ENCODE data around the gene BTG1.

The BTG1 gene, protein sequence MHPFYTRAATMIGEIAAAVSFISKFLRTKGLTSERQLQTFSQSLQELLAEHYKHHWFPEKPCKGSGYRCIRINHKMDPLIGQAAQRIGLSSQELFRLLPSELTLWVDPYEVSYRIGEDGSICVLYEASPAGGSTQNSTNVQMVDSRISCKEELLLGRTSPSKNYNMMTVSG

DNA sequence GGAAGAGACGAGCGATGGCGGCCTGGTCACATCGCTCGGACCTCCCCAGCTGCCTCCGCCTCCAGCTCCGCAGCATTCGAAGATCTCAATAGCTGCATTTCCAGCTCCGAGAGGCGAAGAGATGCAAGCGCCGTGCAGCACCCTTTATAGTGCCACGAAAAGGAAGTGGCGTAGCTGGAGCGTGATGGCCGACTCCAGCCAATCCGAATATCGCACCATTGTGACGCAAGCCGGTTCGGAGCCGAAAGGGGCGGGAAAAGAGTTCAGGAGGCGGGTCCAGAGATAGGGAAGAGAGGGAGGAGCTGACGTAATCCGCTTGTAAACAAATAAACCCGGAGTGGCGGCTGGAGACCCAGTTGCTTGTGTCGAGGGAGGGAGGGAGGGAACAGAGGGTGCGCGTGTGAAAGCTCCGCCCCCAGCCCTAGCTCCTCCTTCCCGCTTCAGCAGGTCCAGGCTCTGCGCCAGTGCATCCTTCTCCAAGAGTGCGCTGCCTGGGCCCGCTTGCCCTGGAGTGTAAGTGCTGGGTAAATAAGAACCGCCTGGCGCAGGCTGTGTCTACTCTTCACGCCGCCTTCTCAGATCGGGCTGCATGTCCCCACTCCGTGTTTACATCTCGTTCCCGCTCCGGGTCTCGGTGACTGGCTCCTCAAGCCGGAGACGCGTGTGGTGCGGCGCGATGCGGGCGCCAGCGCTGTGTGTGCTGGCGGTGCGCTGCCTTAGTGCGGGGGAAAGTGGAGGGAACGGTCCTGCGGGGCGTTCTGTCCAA, at the start of gene BTG1:
TSS of gene BTG1 (minus strand) at position 116 of the 766 bp plus-strand sequence. CDS start 311 bp downstream, outside the sequence.
- DNase-seq: peak; percentile 100

DNA sequence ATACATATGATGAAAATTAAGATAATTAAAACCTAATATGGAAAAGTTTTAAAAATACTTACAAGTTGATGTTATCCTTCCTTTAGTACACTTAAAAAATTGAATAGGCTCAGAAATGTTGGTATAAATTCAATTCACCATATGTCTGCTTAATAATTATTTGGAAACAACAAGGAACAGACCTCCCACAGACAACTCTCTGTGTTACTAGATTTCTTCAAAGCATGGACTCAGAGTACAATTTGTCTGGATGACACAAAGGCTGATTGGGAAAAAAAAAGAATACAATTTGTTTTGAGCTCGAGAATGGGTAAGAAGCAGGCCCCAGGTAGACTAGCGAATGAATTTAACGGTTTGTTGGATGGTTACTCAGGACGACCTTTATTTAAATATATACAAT, 48.9 kb upstream of the BTG1 start:
- DNase-seq: no peak

DNA sequence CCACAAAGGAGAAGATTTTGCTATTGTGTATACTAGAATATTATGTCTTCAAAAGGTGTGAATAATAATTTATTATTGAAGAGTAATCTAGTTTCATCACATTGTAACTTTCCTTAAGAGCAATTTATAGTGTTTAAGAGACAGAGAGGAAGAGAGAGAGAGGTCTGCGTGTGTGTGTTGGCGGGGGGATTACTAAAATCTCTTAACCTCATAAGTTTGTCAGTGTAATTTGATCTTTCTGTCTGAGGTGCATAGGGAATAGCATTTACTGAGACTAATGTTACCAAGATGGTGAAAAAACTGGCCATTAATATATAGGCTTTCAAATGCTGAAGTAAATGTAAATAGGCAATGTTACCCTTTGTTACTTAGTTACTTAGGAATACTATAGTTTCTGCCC, 48.2 kb upstream of the BTG1 start:
- DNase-seq: no peak

DNA sequence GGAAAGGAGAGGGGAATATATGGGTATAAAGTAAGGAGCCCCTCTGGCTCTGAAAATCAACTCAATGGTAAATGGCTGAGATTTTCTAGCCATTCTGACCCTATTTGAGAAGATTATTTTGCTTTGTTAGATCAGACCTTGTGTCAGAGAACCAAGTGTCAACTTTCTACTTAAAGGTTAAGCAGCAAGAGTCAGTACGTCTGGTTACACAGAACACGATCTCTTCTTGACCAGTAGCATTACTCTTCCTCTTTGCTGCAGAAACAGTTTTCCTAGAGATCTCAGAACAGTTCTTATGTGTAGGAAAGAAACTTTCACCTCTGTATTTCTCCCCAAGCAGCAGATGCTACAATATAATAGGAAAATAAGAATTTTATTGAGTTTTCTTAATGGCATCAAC, 47.4 kb upstream of the BTG1 start:
- DNase-seq: no peak

DNA sequence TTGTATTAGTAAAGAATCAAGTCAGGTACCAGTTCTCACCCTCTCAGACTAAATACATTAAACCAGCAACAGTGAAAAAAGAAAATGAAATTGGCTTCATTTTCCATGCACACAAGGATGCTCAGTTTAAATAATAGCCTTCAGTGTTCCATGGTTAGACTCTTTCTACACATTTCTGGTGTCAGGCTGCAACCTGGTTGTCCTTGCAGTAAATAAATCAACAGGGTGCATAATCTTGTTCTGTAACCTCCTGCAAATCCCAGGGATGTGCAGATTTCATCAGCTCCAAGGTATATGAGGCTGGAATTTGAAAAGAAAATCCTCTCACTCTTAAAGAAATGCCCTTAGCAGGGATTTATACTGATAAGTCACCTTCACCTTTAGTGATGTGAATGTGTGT, 46.7 kb upstream of the BTG1 start:
- no peak for DNase-seq

DNA sequence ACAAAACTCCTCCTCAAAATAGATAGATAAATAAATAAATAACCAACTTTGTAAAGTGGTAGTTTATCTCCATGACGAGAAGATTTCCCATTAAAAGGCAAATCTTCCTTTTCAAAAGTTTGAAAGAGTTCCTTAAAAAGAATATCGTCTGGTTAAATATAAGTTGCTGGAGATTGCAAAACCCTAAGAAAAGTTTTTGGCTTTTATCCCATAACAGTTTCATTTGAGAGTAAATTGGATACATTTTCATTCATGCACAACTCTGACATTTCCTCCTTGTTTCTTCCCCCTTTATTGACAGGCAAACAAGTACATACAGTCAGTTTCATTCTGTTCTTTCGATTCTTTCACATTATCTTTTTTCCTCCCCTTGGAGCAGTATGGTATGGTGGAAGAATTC, 45.4 kb upstream of the BTG1 start:
- DNase-seq: no peak

DNA sequence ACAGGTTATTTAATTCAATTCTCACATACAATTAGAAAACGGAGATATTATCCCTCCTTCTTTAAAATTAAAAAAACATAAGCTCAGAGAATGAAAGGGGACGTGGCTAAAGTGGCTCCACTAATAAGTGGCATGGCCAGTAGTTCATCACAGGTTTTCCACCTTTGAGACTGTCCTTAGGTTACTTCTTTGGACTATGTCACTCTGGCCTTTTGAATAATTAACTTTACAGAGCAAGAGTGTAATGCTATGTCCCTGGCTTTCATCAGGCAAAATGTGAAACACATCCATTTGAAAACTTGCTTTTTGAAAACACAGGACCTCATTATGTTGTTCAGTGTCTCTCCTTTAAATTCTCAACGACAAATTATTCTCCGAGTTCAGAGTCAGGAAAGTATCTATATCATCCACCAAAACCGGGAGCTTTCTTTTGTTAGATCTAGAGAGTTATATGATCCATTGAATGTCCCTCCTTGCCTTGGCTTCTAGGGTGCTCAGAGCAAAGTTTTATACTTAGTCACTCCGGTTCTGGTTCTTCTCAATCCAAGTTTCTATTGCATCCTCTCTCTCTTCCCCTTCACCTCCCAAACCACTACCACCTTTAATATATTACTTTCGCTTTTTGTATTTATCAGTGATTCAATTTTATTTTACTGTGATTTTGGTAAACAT, 43.0 kb upstream of the BTG1 start:
- DNase-seq: no peak

DNA sequence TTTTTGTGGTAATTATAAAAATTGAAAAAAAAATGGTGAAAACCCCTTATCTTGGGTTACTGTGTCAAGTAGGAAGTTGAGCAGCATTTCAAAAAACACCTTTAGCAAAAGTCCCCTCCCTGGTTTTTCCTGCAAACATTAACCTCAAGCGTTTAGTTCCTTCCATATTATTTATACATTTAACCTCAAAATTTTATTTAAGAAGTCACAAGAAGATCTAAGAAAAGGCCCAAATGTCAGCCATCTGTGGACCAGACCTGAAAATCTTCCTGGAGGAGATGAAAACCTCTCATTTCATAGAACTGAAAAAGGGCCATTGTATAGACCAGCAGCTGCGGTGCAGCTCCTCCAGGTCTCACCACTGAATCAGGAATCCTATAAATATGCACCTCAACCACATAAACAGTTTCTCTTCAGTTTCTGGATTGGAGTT, 40.4 kb upstream of the BTG1 start:
- DNase-seq: no peak

DNA sequence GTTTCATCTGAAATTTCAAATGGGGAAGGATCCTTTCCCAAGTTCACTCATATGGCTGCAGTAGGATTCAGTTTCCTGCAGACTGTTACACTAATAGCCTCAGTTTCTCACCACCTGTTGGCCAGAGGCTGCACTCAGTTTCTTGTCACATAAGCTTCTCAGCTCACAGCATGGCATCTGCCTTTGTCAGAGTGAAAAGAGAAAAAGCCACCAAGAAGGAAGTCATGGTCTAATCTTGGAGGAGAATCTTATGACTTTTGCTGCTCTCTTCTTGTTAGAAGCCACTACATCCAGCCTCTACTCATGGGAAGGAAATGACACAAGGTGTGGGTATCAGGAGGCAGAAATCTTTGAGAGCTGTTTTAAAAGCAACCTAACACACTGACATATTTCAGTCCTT, 39.4 kb upstream of the BTG1 start:
- DNase-seq: no peak

DNA sequence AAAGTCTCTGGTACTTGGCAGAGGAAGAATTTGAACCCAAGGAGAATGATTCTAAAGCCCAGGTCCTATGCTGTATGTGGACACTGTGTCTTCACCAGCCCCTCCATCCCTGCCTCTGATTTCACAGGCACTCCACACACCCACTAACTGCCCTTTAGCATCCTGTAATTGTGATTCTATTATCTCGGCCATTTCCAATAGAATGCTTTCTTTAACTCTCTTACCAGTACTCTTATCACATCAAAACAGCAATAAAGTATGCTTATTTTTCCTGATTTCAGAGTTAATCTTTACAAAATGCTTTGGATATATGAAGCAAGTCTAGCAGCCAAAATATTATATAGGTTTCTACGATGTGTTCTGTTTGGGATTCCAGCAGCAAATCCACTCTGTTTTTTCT, 37.9 kb upstream of the BTG1 start:
- DNase-seq: no peak

DNA sequence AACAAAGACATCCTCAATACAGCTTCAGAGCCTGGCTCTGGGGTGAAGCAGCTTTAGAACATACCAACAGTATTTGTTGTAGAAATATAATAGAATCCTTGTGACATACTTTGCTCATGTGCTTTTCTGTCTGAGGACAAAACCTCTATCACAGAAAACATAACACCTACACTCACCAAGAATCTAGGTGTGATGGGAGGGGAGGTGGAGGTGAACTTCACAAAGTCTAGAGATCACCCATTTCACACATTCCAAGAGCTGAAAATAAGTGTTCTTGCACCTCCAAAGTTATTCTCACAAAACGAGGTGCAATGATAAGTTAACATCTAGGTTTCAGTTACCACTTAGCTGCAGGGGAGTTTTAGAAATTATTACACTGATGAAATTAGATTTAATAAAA, 32.7 kb upstream of the BTG1 start:
- no peak for DNase-seq

DNA sequence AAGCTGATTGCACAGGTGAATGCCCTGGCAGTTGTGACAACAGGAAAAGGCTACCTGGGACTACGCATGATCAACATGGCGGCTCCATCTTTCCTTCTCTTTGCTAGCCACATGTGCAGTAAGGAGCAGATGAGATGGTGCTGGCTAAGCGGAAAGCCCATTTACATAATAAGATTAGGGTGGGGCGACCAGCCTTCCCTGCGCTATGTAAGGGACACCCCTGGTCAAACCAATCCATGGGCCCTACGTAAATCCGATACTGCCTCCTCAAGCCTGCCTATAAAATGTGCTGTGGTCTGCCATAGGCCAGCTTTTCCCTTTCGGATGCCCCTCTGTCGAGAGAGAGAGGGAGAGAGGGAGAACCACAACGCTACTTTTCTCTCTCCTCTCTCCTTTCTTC, 31.0 kb upstream of the BTG1 start:
- DNase-seq: no peak

DNA sequence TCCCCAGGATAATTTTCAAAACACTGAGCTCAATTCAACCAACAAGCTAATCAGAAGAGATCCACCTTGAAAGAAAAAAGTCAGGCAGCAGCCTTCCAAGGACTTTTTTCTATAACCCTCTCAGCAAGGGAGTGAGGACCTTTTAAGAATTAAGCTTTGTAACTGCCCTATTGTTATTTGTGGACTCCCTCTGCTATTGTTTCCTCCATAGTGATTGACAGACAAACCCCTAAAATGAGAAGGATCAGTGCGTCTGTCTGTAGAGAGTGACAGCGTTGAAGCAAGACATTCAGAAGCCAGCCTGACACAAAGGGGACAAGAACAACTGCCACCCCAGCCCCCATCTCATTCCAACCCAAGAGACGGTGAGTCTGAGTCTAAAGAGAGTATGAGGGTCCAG, 30.3 kb upstream of the BTG1 start:
- DNase-seq: no peak

DNA sequence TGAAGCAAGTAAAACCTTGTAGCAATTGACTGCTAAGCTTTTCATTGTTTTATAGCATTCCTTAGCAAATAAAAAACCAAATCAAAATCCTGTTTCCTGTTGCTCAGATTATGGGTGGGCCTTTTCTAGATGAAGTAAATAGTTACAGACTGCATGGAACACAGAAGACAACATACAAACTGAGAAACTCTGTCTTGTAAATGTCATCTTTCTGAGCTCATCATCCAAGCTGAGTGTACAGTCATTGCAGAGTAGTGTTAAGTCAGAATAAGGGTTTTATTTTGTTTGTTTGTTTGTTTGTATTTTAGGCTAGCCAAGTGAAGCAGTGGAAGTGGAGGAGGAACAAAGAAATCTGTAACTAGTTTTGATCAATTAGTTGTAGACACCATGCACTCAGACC, 24.4 kb upstream of the BTG1 start:
- no peak for DNase-seq

DNA sequence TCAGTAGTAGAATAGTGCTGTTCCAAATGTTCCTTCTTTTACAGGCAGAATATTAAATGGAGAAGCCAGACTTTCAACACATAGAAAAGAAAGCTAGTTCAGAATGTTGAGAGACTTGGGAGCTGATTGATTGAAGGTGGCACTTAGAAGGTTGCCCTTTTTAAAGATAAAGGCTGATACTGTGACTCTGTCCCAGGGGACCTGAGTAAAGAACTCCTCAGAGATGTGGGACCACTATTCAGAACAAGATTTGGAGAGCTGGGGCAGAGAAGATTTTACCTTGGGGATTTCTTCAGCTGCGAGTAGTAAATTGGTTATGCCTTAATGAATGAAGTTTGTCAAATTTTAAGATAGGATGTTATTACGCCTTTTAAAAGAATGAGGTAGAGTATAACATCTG, 21.4 kb upstream of the BTG1 start:
- DNase-seq: no peak

DNA sequence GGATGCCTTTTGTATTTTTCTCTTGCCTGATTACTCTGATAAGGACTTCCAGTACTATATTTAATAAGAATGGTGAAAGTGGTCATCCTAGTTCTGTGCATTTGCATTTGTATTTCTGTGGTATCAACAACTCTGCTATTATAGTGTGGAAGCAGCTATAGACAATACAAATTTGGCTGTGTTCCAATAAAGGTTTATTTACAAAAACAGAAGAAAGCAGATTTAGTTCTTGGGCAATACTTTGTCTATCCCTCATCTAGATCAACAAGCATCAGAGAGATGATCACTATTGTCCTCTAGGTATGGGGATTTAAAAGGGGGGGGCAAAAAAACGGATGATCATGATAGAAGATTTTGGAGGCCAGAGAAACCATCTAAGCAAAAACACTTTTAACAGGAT, 19.1 kb upstream of the BTG1 start:
- DNase-seq: no peak

DNA sequence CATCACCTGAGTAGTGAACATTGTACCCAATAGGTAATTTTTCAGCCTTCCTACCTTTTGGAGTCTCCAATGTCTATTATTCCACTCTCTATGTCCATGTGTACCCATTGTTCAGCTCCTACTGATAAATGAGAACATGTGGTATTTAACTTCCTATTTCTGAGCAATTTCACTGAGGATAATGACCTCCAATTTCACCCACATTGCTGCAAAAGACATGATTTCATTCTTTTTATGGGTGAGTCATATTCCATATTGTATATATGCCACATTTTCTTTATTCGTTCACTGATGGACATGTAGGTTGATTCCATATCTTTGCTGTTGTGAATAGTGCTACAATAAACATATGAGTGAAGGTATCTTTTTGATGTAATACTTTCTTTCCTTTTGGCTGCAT, 16.4 kb upstream of the BTG1 start:
- DNase-seq: no peak

DNA sequence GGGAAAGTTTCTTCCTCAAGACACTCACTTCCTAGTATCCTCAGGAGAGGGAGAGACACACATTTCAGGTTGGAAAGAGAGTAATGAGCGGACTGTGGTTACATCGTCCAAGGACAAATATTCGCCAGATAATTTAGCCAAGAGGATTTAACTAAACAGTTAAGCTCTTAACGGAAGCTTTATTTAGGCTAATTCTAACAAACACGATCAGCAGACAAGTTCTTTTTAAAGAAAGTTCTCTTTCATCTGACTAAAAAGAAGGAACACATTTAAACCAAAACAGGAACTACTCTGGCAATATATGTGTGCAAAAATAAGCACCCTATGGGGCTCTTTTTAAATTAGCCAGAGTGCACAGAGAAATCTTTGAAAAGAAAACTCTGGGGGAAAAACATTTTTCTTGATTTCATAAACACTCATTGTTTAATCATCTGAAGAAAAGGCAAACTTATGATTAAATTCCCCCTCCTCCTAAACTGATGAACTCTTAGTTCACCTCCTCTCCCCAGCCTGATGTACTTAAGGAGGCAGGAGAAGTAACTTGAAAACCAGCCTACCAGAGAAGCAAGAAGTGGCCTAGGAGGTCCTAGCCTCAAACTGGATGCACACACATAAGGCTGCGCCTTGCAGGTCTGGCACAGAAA, 13.3 kb upstream of the BTG1 start:
- no peak for DNase-seq

DNA sequence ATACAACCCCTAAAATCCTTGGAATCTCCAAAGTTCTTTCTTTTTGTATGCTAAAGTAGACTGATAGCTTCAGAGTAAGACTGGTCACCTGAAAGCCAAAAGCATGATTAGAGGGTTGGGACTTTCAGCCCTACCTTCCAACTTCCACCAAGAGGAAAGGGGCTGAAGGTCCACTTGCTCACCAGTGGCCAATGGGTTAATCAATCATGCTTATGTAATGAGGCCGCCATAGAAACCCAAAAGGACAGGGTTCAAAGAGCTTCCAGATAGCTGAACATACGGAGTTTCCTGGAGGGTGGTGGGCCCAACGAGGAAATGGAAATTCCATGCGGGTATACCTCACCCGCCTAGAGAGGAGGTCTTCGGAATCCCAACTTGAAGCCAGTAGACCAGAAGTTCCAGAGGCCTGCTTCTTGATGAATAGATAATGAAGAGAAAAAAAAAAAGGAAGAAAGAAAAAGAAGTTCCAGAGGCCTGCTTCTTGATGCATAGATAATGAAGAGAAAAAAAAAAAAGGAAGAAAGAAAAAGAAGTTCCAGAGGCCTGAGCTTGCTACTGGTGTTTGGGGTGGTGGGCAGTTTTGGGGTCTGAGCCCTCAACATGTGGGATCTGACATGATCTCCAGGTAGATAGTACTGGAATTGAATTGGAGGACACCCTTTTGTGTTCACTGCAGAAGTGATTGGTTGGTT, 11.2 kb upstream of the BTG1 start:
- no peak for DNase-seq

DNA sequence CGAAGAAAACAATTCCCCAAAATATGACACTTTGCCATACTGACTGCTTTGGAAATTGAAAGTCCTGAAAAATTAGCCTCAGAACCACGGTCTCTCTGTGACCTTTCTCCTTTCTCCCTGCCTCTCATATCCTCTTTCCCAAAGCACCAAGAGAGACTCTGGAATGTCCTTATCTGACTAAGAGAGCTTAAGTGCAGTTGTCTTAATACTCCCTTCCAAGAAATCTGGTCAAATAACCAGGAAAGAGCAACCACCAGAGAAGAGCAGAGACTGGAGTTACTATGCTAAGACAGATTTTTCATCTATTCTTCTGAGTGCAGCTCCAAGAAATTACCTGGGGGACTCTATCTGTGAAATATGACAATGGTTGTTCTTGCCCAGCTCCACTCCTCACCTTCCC, 10.5 kb upstream of the BTG1 start:
- DNase-seq: no peak

DNA sequence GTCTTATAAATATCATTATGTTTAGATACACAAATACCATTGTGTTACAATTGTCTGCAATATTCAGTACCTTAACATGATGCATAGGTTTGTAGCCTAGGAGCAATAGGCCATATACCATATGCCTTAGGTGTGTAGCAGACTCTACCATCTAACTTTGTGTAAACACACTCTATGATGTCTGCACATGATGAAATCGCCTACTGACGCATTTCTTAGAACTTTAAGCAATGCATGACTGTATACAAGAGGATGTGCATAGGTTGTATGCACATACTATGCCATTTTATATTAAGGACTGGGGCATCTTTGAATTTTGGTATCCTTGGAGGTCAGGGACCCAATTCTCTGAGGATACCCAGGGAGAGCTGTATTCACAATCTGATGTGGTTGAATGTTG, 10.1 kb upstream of the BTG1 start:
- DNase-seq: no peak

DNA sequence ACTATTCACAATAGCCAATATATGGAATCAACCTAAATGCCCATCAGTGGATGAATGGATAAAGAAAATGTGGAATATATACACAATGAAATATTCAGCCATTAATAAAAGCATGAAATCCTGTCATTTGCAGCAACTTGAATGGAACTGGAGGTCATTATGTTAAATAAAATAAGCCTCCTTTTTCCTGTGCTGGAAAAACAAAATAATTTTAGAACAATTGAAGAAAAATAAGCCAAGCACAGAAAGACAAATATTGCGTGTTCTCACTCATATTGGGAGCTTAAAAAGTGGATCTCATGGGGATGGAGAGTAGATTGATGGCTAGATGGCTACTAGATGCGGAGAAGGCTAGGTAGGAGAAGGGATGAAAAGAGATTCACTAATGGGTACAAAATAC, 6.3 kb upstream of the BTG1 start:
- DNase-seq: no peak

DNA sequence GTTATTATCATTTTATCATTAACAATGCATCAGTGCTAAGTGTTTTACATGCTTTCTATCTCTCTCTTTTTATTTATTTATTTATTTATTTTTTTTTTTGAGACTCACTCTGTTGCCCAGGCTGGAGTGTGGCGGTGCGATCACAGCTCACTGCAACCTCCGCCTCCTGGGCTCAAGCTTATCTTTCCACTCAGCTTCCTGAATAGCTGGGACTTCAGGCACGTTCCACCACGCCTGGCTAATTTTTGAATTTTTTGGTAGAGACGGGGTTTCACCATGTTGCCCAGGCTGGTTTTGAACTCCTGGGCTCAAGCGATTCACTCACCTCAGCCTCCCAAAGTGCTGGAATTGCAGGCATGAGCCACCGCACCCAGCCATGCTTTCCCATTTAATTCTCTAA, 3.9 kb upstream of the BTG1 start:
- no peak for DNase-seq

All from CD4-positive, alpha-beta T cell treated with Interferon gamma for 1 hour (primary cell).